HCT116 (cell line): Measurements from ENCODE around the gene RPS2. TPM values are rescaled to one million over a fixed set of nuclear protein-coding genes. Genes with fewer than 3 reads are reported as not detected.

ENCODE experiments used
- ATAC-seq: fragments of 200-7000 bp; cut with Tn5 transposase; 2 replicates; pipeline ENCODE4 v1.9.1; 2020; ENCODE audit warnings: mild to moderate bottlenecking, moderate library complexity
- BruUV-seq: library from RNA; stranded (reverse); fragments of 400-500 nt; replicated peaks from 2 replicates; lab custom pipeline; 2021; lab: Mats Ljungman, UMichigan
- CTCF ChIA-PET: fragments of 300-600 bp; sonication (Branson Sonifier 250); formaldehyde crosslinking; loops from one replicate; lab custom pipeline; 2021; ENCODE audit warnings: antibody characterized with exemption; lab: Charles Lee
- POLR2A ChIA-PET: fragments of 300-600, 350-600 bp; sonication (Branson Sonifier 250); formaldehyde crosslinking; loops from one replicate; lab custom pipeline; 2021; ENCODE audit warnings: antibody characterized with exemption; lab: Charles Lee
- RAD21 ChIA-PET, 2 experiments: fragments of 300-600 bp; sonication (Branson Sonifier 250); formaldehyde crosslinking; loops; one replicate each; lab custom pipeline; 2023; ENCODE audit warnings: low total read pairs in 2 of 2; ENCODE audit not compliant: uncharacterized antibody in 2 of 2, unreplicated experiment in 2 of 2, low non-redundant PET in 1 of 2; lab: Charles Lee
- DNase-seq: peaks from one replicate; pipeline ENCODE4 v3.0.0-alpha.2; 2010; ENCODE audit warnings: low read depth, low spot score
- H2AFZ ChIP-seq: fragments of 200-600 bp; shearing (Covaris generic), sonication (generic); 2 replicates; pipeline ENCODE4 v1.6.1; 2017; ENCODE audit warnings: low read depth, mixed run types, mixed read lengths, antibody characterized with exemption, low read length; ENCODE audit not compliant: poor library complexity, severe bottlenecking
- H3K27ac ChIP-seq: 2 replicates; pipeline ENCODE4 v1.5.1; 2012; ENCODE audit warnings: low read depth, low read length
- H3K27me3 ChIP-seq: fragments of 200-600 bp; sonication (generic); 2 replicates; pipeline ENCODE4 v1.6.1; 2016; ENCODE audit warnings: mixed run types, low read length, mixed read lengths; ENCODE audit not compliant: insufficient read depth
- H3K36me3 ChIP-seq, 2 experiments: fragments of 200-500 bp in 1 of 2; fragments of 200-600 bp in 1 of 2; sonication (Bioruptor generic) in 1 of 2; sonication (generic) in 1 of 2; 2 replicates each; pipeline versions ENCODE4 v1.5.1 to v1.6.1; 2014 to 2016; ENCODE audit warnings: low read length in 2 of 2, inconsistent platforms in 1 of 2, mixed read lengths in 1 of 2, mixed run types in 1 of 2; ENCODE audit not compliant: insufficient read depth in 2 of 2, control insufficient read depth in 1 of 2
- H3K4me1 ChIP-seq, 2 experiments: fragments of 200-600 bp in 1 of 2; sonication (generic) in 1 of 2; 2 replicates each; pipeline versions ENCODE4 v1.5.1 to v1.6.1; 2012 to 2017; ENCODE audit warnings: low read length in 2 of 2, inconsistent platforms in 1 of 2, mild to moderate bottlenecking in 1 of 2, mixed read lengths in 1 of 2, mixed run types in 1 of 2, moderate library complexity in 1 of 2; ENCODE audit not compliant: insufficient read depth in 2 of 2, control insufficient read depth in 1 of 2
- H3K4me2 ChIP-seq: fragments of 200-600 bp; sonication (generic); 2 replicates; pipeline ENCODE4 v1.6.1; 2017; ENCODE audit warnings: mixed run types, low read length, mixed read lengths
- H3K4me3 ChIP-seq, 2 experiments: fragments of 200-600 bp in 1 of 2; sonication (generic) in 1 of 2; replicated peaks in 1 of 2; 2 replicates each; pipeline ENCODE4 v1.5.1; 2011 to 2016; ENCODE audit warnings: low read length in 2 of 2, control low read depth in 1 of 2, low read depth in 1 of 2, mild to moderate bottlenecking in 1 of 2, mixed read lengths in 1 of 2, mixed run types in 1 of 2
- H3K79me2 ChIP-seq: fragments of 200-600 bp; sonication (generic); 2 replicates; pipeline ENCODE4 v1.6.1; 2017; ENCODE audit warnings: mild to moderate bottlenecking, mixed run types, low read length, moderate library complexity, mixed read lengths; ENCODE audit not compliant: insufficient read depth
- H3K9ac ChIP-seq: fragments of 200-600 bp; sonication (generic); 2 replicates; pipeline ENCODE4 v1.6.1; 2016; ENCODE audit warnings: low read length, mixed read lengths
- H3K9me2 ChIP-seq: fragments of 200-600 bp; sonication (generic), shearing (Covaris generic); 2 replicates; pipeline ENCODE4 v1.6.1; 2017; ENCODE audit warnings: mixed run types, mild to moderate bottlenecking, moderate library complexity; ENCODE audit not compliant: insufficient read depth
- H3K9me3 ChIP-seq, 2 experiments: fragments of 200-500 bp in 1 of 2; fragments of 200-600 bp in 1 of 2; sonication (Bioruptor generic) in 1 of 2; sonication (generic) in 1 of 2; 2 replicates each; pipeline ENCODE4 v1.6.1; 2014 to 2017; ENCODE audit warnings: low read length in 2 of 2, mixed read lengths in 2 of 2, inconsistent platforms in 1 of 2, low read depth in 1 of 2, mild to moderate bottlenecking in 1 of 2, mixed run types in 1 of 2, moderate library complexity in 1 of 2; ENCODE audit not compliant: control insufficient read depth in 1 of 2, insufficient read depth in 1 of 2
- H4K20me1 ChIP-seq: fragments of 200-600 bp; sonication (generic), shearing (Covaris generic); 2 replicates; pipeline ENCODE4 v1.6.1; 2017; ENCODE audit warnings: mixed run types, mild to moderate bottlenecking, moderate library complexity; ENCODE audit not compliant: insufficient read depth
- CEBPB ChIP-seq: IDR thresholded peaks from 2 replicates; pipeline ENCODE4 v1.6.1; 2012; ENCODE audit warnings: low read depth
- EGR1 ChIP-seq: IDR thresholded peaks from 2 replicates; pipeline ENCODE4 v1.6.1; 2012; ENCODE audit warnings: low read depth
- ELF1 ChIP-seq: IDR thresholded peaks from 2 replicates; pipeline ENCODE4 v1.6.1; 2012; ENCODE audit warnings: low read depth, borderline replicate concordance
- EZH2phosphoT487 ChIP-seq: fragments of 200-600 bp; IDR thresholded peaks from 2 replicates; pipeline ENCODE4 v1.6.1; 2018; ENCODE audit warnings: antibody characterized with exemption, borderline replicate concordance
- FOSL1 ChIP-seq: IDR thresholded peaks from 2 replicates; pipeline ENCODE4 v1.6.1; 2012; ENCODE audit warnings: low read depth
- JUND ChIP-seq: IDR thresholded peaks from 2 replicates; pipeline ENCODE4 v1.6.1; 2012
- POLR2A ChIP-seq: IDR thresholded peaks from 2 replicates; pipeline ENCODE4 v1.7.0; 2011; ENCODE audit warnings: borderline replicate concordance; ENCODE audit not compliant: insufficient read depth, insufficient read length; ENCODE audit errors: extremely low read depth
- POLR2AphosphoS5 ChIP-seq: IDR thresholded peaks from 2 replicates; pipeline ENCODE4 v1.6.1; 2011; ENCODE audit warnings: mild to moderate bottlenecking, low read depth, low read length, moderate library complexity
- SIN3A ChIP-seq: IDR thresholded peaks from 2 replicates; pipeline ENCODE4 v1.6.1; 2012; ENCODE audit warnings: low read depth
- SP1 ChIP-seq: IDR thresholded peaks from 2 replicates; pipeline ENCODE4 v1.6.1; 2012; ENCODE audit warnings: low read depth
- SRF ChIP-seq: IDR thresholded peaks from 2 replicates; pipeline ENCODE4 v1.6.1; 2012; ENCODE audit warnings: low read depth
- TCF7L2 ChIP-seq: IDR thresholded peaks from 2 replicates; pipeline ENCODE4 v1.7.0; 2011; ENCODE audit warnings: borderline replicate concordance, inconsistent platforms; ENCODE audit not compliant: insufficient read depth, insufficient read length; ENCODE audit errors: extremely low read depth
- ZFX ChIP-seq: fragments of 450-650 bp; IDR thresholded peaks from 2 replicates; pipeline ENCODE4 v1.6.1; 2017
- ZNF274 ChIP-seq: fragments of 200-500 bp; sonication (Bioruptor generic); IDR thresholded peaks from 2 replicates; pipeline ENCODE4 v1.6.1; 2014; ENCODE audit warnings: mild to moderate bottlenecking, low read depth, low read length, inconsistent platforms
- intact Hi-C: fragments of 100-400 bp; cut with micrococcal nuclease; formaldehyde crosslinking; loops from 2 replicates; pipeline ENCODE4 v1.10.0; 2022
- total RNA-seq: library from RNA; stranded (reverse); gene quantifications from one replicate; pipeline ENCODE4 v1.2.1, GENCODE V29; 2021; ENCODE audit not compliant: unreplicated experiment
- TF ChIP-seq, protein P1 (sequence below): IDR thresholded peaks from 2 replicates; pipeline ENCODE4 v1.6.1; 2011; ENCODE audit warnings: mild to moderate bottlenecking, low read length, moderate library complexity; ENCODE audit not compliant: insufficient replicate concordance; ENCODE audit errors: extremely low read depth
- TF ChIP-seq, protein P2 (sequence below): IDR thresholded peaks from 2 replicates; pipeline ENCODE4 v1.6.1; 2012
- TF ChIP-seq, protein P3 (sequence below), 3 experiments: fragments of 200-600 bp in 1 of 3; sonication (generic) in 1 of 3; IDR thresholded peaks in 2 of 3; conservative IDR thresholded peaks in 1 of 3; 2 replicates each; pipeline ENCODE4 v1.5.1; 2012 to 2017; ENCODE audit warnings: low read depth in 2 of 3, low read length in 2 of 3, antibody characterized with exemption in 1 of 3, borderline replicate concordance in 1 of 3, control low read depth in 1 of 3, mild to moderate bottlenecking in 1 of 3, mixed read lengths in 1 of 3, mixed run types in 1 of 3, moderate library complexity in 1 of 3; ENCODE audit not compliant: insufficient read depth in 1 of 3
- TF ChIP-seq, protein P4 (sequence below): IDR thresholded peaks from 2 replicates; pipeline ENCODE4 v1.6.1; 2012

RPS2 gene
- total RNA-seq, 1 experiment from 2014 or later = 6,265 TPM

DNA sequence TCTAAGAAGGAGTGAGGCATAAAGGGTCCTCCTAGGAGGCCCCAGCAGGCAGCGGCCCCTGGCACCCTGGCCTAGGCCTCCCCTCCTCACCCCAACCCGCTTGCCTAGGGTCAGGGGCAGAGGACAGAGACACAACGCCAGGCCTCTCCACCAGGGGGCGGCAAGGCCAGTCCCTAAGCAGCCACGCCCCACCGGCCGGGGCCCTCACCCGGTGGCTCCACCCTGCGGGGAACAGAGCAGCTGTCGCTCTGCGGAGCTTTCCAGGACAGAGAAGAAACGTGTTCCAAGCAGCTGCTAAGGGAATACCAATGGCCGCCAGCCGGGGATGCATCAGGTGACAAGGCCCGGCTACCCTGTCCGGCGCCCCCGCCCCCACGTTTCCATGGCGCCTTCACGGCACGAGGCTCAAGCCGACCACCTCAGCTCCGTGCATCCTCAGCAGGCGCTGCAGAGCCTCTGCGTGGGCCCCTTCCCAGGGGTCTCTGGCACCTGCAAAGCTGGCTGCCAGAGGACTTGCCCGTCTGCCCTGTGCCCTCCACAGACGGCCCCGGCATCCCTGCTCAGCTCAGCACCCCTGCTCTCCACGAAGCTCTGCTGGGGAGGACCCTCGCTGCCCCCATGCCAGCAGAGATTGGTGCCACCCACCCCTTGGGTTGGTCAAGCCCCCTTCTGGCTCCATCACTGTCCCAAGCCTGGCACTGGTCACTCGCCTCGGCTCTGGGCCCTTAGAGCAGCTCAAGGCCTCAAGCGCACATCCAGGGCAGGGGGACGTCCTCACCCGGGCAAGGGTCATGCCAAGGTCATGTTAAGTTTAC, 39.4 kb upstream of the RPS2 start:
- H3K36me3 ChIP-seq = peaks cover 23 to 42% of the 10 kb centered on the region in 2 experiments; a peak in 3 of 4 replicates
- no peaks in the 10 kb centered on the region for H3K9me2 ChIP-seq
- peaks cover 77% of the 10 kb centered on the region for H3K79me2 ChIP-seq
- H3K9me3 ChIP-seq = no peaks in the 10 kb centered on the region
- POLR2A ChIA-PET = interaction anchor here (0.8 to 2.6 kb wide), 5 partner anchors 11 to 151 kb away, joined by 3 to 10 read pairs (median 6); partner anchors contain the start of genes RPS2 and TRAF7
- H3K9ac ChIP-seq = peak overlapping the region; percentile 23
- RAD21 ChIA-PET = interaction anchor here (0.8 to 1.0 kb wide), 2 partner anchors 136 to 137 kb away, joined by 4 to 7 read pairs; no protein-coding TSS in a partner anchor
- peak overlapping the region; percentile 62; the same call in 1 of the 2 replicates for H3K27ac ChIP-seq
- H3K27me3 ChIP-seq = no peaks in the 10 kb centered on the region
- H3K4me3 ChIP-seq = no peak overlapping the region
- peak overlapping the region; percentile 41 for H3K4me2 ChIP-seq
- intact Hi-C loops = loop anchor here (5.0 kb wide), 1 partner anchor 138 kb away; no protein-coding TSS in a partner anchor
- DNase-seq = peak; percentile 87
- peaks cover 23 to 50% of the 10 kb centered on the region in 2 experiments for H3K4me1 ChIP-seq
- CTCF ChIA-PET = interaction anchor here (0.5 to 1.6 kb wide), 19 partner anchors 9 to 247 kb away, joined by 3 to 20 read pairs (median 4); partner anchors contain the start of genes ECI1, NPW, NTHL1 and TBL3
- peak; percentile 91 for ATAC-seq
- no peak overlapping the region for H2AFZ ChIP-seq
- BruUV-seq = no TSS peak
- peaks cover 9% of the 10 kb centered on the region; the same call in 1 of the 2 replicates for H4K20me1 ChIP-seq
- TF ChIP-seq EGR1 = no peak
- TF ChIP-seq SRF = no peak
- TF ChIP-seq CEBPB = no peak
- TF ChIP-seq ZNF274 = no peak
- TF ChIP-seq, protein P1, sequence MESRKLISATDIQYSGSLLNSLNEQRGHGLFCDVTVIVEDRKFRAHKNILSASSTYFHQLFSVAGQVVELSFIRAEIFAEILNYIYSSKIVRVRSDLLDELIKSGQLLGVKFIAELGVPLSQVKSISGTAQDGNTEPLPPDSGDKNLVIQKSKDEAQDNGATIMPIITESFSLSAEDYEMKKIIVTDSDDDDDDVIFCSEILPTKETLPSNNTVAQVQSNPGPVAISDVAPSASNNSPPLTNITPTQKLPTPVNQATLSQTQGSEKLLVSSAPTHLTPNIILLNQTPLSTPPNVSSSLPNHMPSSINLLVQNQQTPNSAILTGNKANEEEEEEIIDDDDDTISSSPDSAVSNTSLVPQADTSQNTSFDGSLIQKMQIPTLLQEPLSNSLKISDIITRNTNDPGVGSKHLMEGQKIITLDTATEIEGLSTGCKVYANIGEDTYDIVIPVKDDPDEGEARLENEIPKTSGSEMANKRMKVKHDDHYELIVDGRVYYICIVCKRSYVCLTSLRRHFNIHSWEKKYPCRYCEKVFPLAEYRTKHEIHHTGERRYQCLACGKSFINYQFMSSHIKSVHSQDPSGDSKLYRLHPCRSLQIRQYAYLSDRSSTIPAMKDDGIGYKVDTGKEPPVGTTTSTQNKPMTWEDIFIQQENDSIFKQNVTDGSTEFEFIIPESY = no peak
- no peak for TF ChIP-seq JUND
- TF ChIP-seq, protein P2, sequence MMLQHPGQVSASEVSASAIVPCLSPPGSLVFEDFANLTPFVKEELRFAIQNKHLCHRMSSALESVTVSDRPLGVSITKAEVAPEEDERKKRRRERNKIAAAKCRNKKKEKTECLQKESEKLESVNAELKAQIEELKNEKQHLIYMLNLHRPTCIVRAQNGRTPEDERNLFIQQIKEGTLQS = no peak
- TF ChIP-seq TCF7L2 = no peak
- TF ChIP-seq ELF1 = no peak
- TF ChIP-seq, protein P3, sequence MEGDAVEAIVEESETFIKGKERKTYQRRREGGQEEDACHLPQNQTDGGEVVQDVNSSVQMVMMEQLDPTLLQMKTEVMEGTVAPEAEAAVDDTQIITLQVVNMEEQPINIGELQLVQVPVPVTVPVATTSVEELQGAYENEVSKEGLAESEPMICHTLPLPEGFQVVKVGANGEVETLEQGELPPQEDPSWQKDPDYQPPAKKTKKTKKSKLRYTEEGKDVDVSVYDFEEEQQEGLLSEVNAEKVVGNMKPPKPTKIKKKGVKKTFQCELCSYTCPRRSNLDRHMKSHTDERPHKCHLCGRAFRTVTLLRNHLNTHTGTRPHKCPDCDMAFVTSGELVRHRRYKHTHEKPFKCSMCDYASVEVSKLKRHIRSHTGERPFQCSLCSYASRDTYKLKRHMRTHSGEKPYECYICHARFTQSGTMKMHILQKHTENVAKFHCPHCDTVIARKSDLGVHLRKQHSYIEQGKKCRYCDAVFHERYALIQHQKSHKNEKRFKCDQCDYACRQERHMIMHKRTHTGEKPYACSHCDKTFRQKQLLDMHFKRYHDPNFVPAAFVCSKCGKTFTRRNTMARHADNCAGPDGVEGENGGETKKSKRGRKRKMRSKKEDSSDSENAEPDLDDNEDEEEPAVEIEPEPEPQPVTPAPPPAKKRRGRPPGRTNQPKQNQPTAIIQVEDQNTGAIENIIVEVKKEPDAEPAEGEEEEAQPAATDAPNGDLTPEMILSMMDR (IDR thresholded peaks at IDR 0.05 in 2 of 3, conservative IDR thresholded peaks at IDR 0.05 in 1 of 3; ENCODE audit: borderline replicate concordance in 1 of 3, insufficient read depth in 1 of 3, low read depth in 2 of 3, low read length in 2 of 3) = peak; percentile 93 to 99 (median 99)
- TF ChIP-seq SP1 = peak; percentile 37; the same call in 1 of the 2 replicates
- no peak for TF ChIP-seq SIN3A
- no peak for TF ChIP-seq FOSL1
- TF ChIP-seq POLR2AphosphoS5 = peak; percentile 58
- no peak for TF ChIP-seq EZH2phosphoT487
- TF ChIP-seq, protein P4, sequence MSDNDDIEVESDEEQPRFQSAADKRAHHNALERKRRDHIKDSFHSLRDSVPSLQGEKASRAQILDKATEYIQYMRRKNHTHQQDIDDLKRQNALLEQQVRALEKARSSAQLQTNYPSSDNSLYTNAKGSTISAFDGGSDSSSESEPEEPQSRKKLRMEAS = peak; percentile 84
- TF ChIP-seq ZFX = no peak
- no peak for TF ChIP-seq POLR2A
